Trophoblast cell (in vitro differentiated cells and primary cell): ENCODE measurements around the gene CAPZA3.

ENCODE experiments used
- DNase-seq, 2 donors: peaks; one replicate each; pipeline ENCODE4 v3.0.0-alpha.2; 2016
- H2AFZ ChIP-seq: 2 replicates; pipeline ENCODE4 v1.6.1; 2013; ENCODE audit warnings: low read length, moderate library complexity, mild to moderate bottlenecking; ENCODE audit not compliant: insufficient read depth, poor library complexity
- H2AK5ac ChIP-seq: 2 replicates; pipeline ENCODE4 v1.6.1; 2013; ENCODE audit warnings: mild to moderate bottlenecking, low read length
- H2BK120ac ChIP-seq: 2 replicates; pipeline ENCODE4 v1.6.1; 2013; ENCODE audit warnings: low read length, mild to moderate bottlenecking, moderate library complexity; ENCODE audit not compliant: insufficient read depth, poor library complexity
- H2BK12ac ChIP-seq: 2 replicates; pipeline ENCODE4 v1.6.1; 2013; ENCODE audit warnings: mild to moderate bottlenecking, low read length, moderate library complexity
- H2BK5ac ChIP-seq: 2 replicates; pipeline ENCODE4 v1.6.1; 2013; ENCODE audit warnings: low read length, low read depth, moderate library complexity, mild to moderate bottlenecking; ENCODE audit not compliant: poor library complexity
- H3K14ac ChIP-seq: 2 replicates; pipeline ENCODE4 v1.6.1; 2013; ENCODE audit warnings: mild to moderate bottlenecking, low read length
- H3K18ac ChIP-seq: 2 replicates; pipeline ENCODE4 v1.6.1; 2013; ENCODE audit warnings: mild to moderate bottlenecking, low read length
- H3K23ac ChIP-seq: 2 replicates; pipeline ENCODE4 v1.6.1; 2013; ENCODE audit warnings: low read length
- H3K27ac ChIP-seq: 2 replicates; pipeline ENCODE4 v1.5.1; 2013; ENCODE audit warnings: low read depth, mild to moderate bottlenecking, inconsistent platforms, low read length, moderate library complexity
- H3K27me3 ChIP-seq: 2 replicates; pipeline ENCODE4 v1.6.1; 2013; ENCODE audit warnings: inconsistent platforms, mild to moderate bottlenecking, low read length, moderate library complexity; ENCODE audit not compliant: insufficient read depth
- H3K36me3 ChIP-seq, 2 experiments: 1 replicate in 1 of 2; 2 replicates in 1 of 2; pipeline ENCODE4 v1.6.1; 2013; ENCODE audit warnings: low read length in 2 of 2, mild to moderate bottlenecking in 2 of 2, moderate library complexity in 1 of 2; ENCODE audit not compliant: insufficient read depth in 2 of 2, control insufficient read depth in 1 of 2
- H3K4ac ChIP-seq: 2 replicates; pipeline ENCODE4 v1.6.1; 2013; ENCODE audit warnings: low read depth, mild to moderate bottlenecking, low read length, moderate library complexity
- H3K4me1 ChIP-seq, 2 experiments: 1 replicate in 1 of 2; 2 replicates in 1 of 2; pipeline ENCODE4 v1.6.1; 2013; ENCODE audit warnings: low read length in 2 of 2, mild to moderate bottlenecking in 2 of 2, moderate library complexity in 1 of 2; ENCODE audit not compliant: insufficient read depth in 2 of 2, control insufficient read depth in 1 of 2
- H3K4me2 ChIP-seq: 2 replicates; pipeline ENCODE4 v1.6.1; 2013; ENCODE audit warnings: inconsistent platforms, mild to moderate bottlenecking, low read length, moderate library complexity
- H3K4me3 ChIP-seq: 2 replicates; pipeline ENCODE4 v1.5.1; 2013; ENCODE audit warnings: mild to moderate bottlenecking, low read depth, low read length, inconsistent platforms
- H3K79me1 ChIP-seq: one replicate; pipeline ENCODE4 v1.6.1; 2013; ENCODE audit warnings: low read length
- H3K79me2 ChIP-seq: 2 replicates; pipeline ENCODE4 v1.6.1; 2013; ENCODE audit warnings: low read length, mild to moderate bottlenecking; ENCODE audit not compliant: control insufficient read depth, insufficient read depth, poor library complexity
- H3K9ac ChIP-seq: 2 replicates; pipeline ENCODE4 v1.6.1; 2013; ENCODE audit warnings: mild to moderate bottlenecking, low read length
- H3K9me3 ChIP-seq: 2 replicates; pipeline ENCODE4 v1.6.1; 2013; ENCODE audit warnings: low read depth, mild to moderate bottlenecking, control low read depth, inconsistent platforms, low read length; ENCODE audit not compliant: insufficient read depth
- H4K12ac ChIP-seq: 2 replicates; pipeline ENCODE4 v1.6.1; 2013; ENCODE audit warnings: low read depth, mild to moderate bottlenecking, low read length, moderate library complexity
- H4K8ac ChIP-seq: 2 replicates; pipeline ENCODE4 v1.6.1; 2013; ENCODE audit warnings: low read depth, mild to moderate bottlenecking, low read length, moderate library complexity
- H4K91ac ChIP-seq: one replicate; pipeline ENCODE4 v1.6.1; 2013; ENCODE audit warnings: low read depth, mild to moderate bottlenecking, low read length, moderate library complexity
- WGBS: extraction: QIAGEN DNeasy Blood & Tissue Kit; methylation state at CpG from one replicate; pipeline ENCODE4 v1.1.7; 2013; ENCODE audit warnings: missing lambda C conversion rate; ENCODE audit not compliant: insufficient read length, insufficient coverage; ENCODE audit errors: extremely low coverage; 5-methylcytosine and 5-hydroxymethylcytosine counted together

The CAPZA3 gene

GRCh38 chr12:18747895-18748294 is 10.0 kb downstream of the CAPZA3 start:
- Histone ChIP-seq H4K12ac (no peak overlapping the region), H3K14ac (no peak overlapping the region), H3K4me1 (peaks cover 0 to 8% of the 10 kb centered on the region in 2 experiments), H4K91ac (no peak overlapping the region), H3K79me2 (no peaks in the 10 kb centered on the region), H2BK12ac (no peak overlapping the region), H3K9ac (no peak overlapping the region), H3K79me1 (no peaks in the 10 kb centered on the region), H4K8ac (no peak overlapping the region), H3K4ac (no peak overlapping the region), H2AFZ (no peak overlapping the region), H3K18ac (no peak overlapping the region), H3K27me3 (no peaks in the 10 kb centered on the region), H3K4me2 (no peak overlapping the region), H3K36me3 (no peaks in the 10 kb centered on the region), H2BK120ac (no peak overlapping the region), H2AK5ac (no peak overlapping the region), H3K9me3 (no peaks in the 10 kb centered on the region), H3K27ac (no peak overlapping the region), H3K4me3 (no peak overlapping the region), H2BK5ac (no peak overlapping the region), H3K23ac (no peak overlapping the region)
- DNase-seq: peak; percentile 32 to 70
- whole genome bisulfite sequencing: no CpG with 5 or more reads among the region's 1 CpG

GRCh38 chr12:18749386-18749957 is 11.6 kb downstream of the CAPZA3 start:
- Histone ChIP-seq H3K4me3 (no peak overlapping the region), H2BK120ac (no peak overlapping the region), H3K18ac (no peak overlapping the region), H3K9ac (no peak overlapping the region), H3K79me1 (no peaks in the 10 kb centered on the region), H3K23ac (no peak overlapping the region), H3K36me3 (no peaks in the 10 kb centered on the region), H2AFZ (no peak overlapping the region), H3K4me1 (peaks cover 0 to 10% of the 10 kb centered on the region in 2 experiments), H2BK5ac (no peak overlapping the region), H2AK5ac (no peak overlapping the region), H3K79me2 (no peaks in the 10 kb centered on the region), H3K27ac (no peak overlapping the region), H4K12ac (no peak overlapping the region), H4K91ac (no peak overlapping the region), H3K27me3 (no peaks in the 10 kb centered on the region), H3K14ac (no peak overlapping the region), H3K4me2 (no peak overlapping the region), H3K9me3 (no peaks in the 10 kb centered on the region), H3K4ac (no peak overlapping the region), H4K8ac (no peak overlapping the region), H2BK12ac (no peak overlapping the region)
- no peak for DNase-seq
- no CpG with 5 or more reads among the region's 4 CpGs for WGBS

- H3K36me3 ChIP-seq: no peaks in the 10 kb centered on the region
- H4K91ac ChIP-seq: no peak overlapping the region
- no peak for DNase-seq
- peaks cover 0 to 10% of the 10 kb centered on the region in 2 experiments for H3K4me1 ChIP-seq
- H2BK5ac ChIP-seq: no peak overlapping the region
- H3K18ac ChIP-seq: no peak overlapping the region
- no peak overlapping the region for H3K4me2 ChIP-seq
- no peaks in the 10 kb centered on the region for H3K79me2 ChIP-seq
- H2BK12ac ChIP-seq: no peak overlapping the region
- H2AK5ac ChIP-seq: no peak overlapping the region
- no peak overlapping the region for H3K23ac ChIP-seq
- H3K4me3 ChIP-seq: no peak overlapping the region
- no peak overlapping the region for H3K14ac ChIP-seq
- no peaks in the 10 kb centered on the region for H3K79me1 ChIP-seq
- no peaks in the 10 kb centered on the region for H3K27me3 ChIP-seq
- no peak overlapping the region for H2AFZ ChIP-seq
- H2BK120ac ChIP-seq: no peak overlapping the region
- no peak overlapping the region for H3K27ac ChIP-seq
- H3K9me3 ChIP-seq: no peaks in the 10 kb centered on the region
- no peak overlapping the region for H3K9ac ChIP-seq
- H4K12ac ChIP-seq: no peak overlapping the region
- no CpG with 5 or more reads among the region's 1 CpG for WGBS
- H3K4ac ChIP-seq: no peak overlapping the region
- no peak overlapping the region for H4K8ac ChIP-seq
These were observed 12.2 kb downstream of the CAPZA3 start for GRCh38 chr12:18750085-18750484.

GRCh38 chr12:18751866-18752265 is 13.9 kb downstream of the CAPZA3 start:
- no CpG with 5 or more reads among the region's 2 CpGs for WGBS

More at GRCh38 chr12:18751866-18752265, 13.9 kb downstream of the CAPZA3 start:
- no peak overlapping the region for H3K9ac ChIP-seq
- H3K9me3 ChIP-seq: no peaks in the 10 kb centered on the region
- H3K79me1 ChIP-seq: no peaks in the 10 kb centered on the region
- H3K14ac ChIP-seq: no peak overlapping the region
- no peak overlapping the region for H4K12ac ChIP-seq
- H2AK5ac ChIP-seq: no peak overlapping the region
- H4K91ac ChIP-seq: no peak overlapping the region
- H2BK120ac ChIP-seq: no peak overlapping the region
- no peaks in the 10 kb centered on the region for H3K36me3 ChIP-seq
- H2BK5ac ChIP-seq: no peak overlapping the region
- H3K27me3 ChIP-seq: no peaks in the 10 kb centered on the region
- DNase-seq: no peak
- no peak overlapping the region for H3K18ac ChIP-seq
- H3K4me2 ChIP-seq: no peak overlapping the region
- no peak overlapping the region for H2BK12ac ChIP-seq
- H3K27ac ChIP-seq: no peak overlapping the region
- no peak overlapping the region for H3K23ac ChIP-seq
- H3K79me2 ChIP-seq: no peaks in the 10 kb centered on the region
- no peak overlapping the region for H2AFZ ChIP-seq
- no peak overlapping the region for H3K4ac ChIP-seq
- peaks cover 0 to 10% of the 10 kb centered on the region in 2 experiments for H3K4me1 ChIP-seq
- H3K4me3 ChIP-seq: no peak overlapping the region
- H4K8ac ChIP-seq: no peak overlapping the region
